Measurements from ENCODE around the gene COP1.

- TF ChIP-seq EZH2 (IDR thresholded peaks at IDR 0.05; ENCODE audit: low read length) (no peak), CTCF (optimal IDR thresholded peaks at IDR 0.05 in 1 of 3, IDR thresholded peaks at IDR 0.05 in 1 of 3, conservative IDR thresholded peaks at IDR 0.05 in 1 of 3; ENCODE audit: extremely low read depth in 1 of 3, insufficient read depth in 2 of 3, low read length in 3 of 3) (no peak)
Measured at GRCh38 chr1:176195547-176195946, 11.5 kb downstream of the COP1 start.
